NCI-H146 (cell line): ENCODE results near the gene ZBTB37.
"Not testable (repeated sequence)": the region's sequence is repeated elsewhere in the genome, so short reads cannot be mapped to it uniquely, and the experiment has no call there.

Experiments
- DNase-seq: peaks from one replicate; lab custom pipeline; 2025; lab: John Stamatoyannopoulos, UW

Gene ZBTB37

DNA sequence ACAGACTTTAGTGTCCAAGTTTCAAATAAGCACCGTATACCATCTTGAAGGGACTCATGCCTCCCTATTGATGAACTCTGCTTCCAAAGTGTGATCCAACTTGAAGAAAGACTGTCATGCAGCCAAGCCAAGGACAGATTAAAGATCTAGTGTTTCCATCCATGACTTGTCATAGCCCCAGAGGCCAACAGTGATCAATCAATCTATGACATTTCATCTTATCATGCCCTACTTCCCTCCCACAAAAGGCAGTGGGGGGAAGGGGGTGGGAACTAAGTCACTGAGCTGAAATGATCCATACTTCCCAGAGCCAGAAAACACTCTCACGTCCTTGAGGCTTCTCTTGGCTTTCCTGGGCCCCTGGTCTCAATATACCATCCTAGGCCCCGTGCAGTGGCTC, 44.9 kb downstream of the ZBTB37 start:
- no peak for DNase-seq

GRCh38 chr1:173914366-173914871, 46.2 kb downstream of the ZBTB37 start:
- DNase-seq = peak; percentile 6

- DNase-seq = no peak
These were observed 47.4 kb downstream of the ZBTB37 start for GRCh38 chr1:173915596-173915995.

DNA sequence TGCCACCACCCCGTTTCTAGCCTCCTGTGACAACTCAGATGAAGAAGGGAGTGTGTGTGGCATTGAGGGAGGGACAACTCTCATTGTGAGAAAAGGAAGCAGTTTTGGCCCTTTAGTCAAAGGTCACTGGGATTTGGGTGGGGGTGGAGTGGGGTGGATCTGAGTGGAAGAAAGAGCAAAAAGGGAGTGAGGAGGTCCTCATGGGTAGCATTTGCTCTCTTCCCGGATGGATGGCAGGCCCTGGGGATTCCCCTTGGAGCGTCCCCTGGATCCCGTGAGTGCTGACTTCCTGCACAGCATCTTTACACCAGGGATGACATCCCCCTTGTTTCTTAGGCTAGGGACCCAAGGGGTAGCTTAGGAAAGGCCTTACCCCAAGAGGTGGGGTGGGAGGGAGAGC, 48.5 kb downstream of the ZBTB37 start:
- DNase-seq = no peak

- no peak for DNase-seq
These were observed 49.0 kb downstream of the ZBTB37 start, which contains the start of gene SERPINC1 for GRCh38 chr1:173917149-173917548. Gene SERPINC1 (minus strand): TSS chr1:173917327. CDS start chr1:173917259, 68 bp downstream.

GRCh38 chr1:173917635-173918493, 49.7 kb downstream of the ZBTB37 start:
- no peak for DNase-seq

- DNase-seq = no peak
These were observed 52.7 kb downstream of the ZBTB37 start for GRCh38 chr1:173920861-173921260.

DNA sequence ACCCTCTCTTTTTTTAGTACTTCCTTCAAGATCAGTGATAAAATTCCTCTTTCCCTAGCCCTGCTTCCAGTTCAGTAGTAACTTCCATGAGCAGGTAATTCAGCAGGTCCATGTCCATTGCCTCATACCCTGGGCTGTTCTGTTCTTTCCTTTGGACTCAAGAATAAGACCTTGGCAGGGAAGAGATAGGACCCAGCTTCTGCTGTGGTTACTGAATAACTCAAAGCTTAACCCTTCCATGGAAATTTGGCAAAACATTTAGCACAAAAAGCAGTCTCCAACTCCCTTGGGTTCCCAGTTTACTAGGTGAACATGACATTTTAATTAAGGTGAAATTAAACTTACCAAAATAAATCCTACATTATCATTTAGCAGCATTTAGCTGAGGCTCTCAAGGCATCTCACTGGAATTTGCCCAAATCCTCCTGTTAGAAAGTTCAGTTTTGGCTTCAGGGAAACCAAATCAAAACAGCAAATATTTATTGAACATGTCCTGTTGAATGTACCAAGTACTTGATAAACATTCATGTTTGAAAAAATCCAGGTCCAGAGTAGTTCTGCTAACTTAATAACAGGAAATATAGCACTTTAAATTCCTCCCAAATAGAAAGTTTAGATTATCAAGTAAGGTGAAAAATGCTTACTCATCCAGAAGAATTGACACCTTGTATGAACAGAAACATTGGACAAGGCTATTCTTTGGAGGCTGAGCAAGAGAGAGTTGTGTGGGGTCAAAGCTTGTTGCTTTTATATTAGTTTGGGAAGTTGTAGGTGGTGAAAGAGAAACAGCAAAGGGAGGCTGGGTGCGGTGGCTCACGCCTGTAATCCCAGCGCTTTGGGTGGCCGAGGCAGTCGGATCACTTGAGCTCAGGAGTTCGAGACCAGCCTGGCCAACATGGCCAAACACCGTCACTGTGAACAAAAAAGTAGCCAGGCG, 57.4 kb downstream of the ZBTB37 start:
- DNase-seq = no peak

DNA sequence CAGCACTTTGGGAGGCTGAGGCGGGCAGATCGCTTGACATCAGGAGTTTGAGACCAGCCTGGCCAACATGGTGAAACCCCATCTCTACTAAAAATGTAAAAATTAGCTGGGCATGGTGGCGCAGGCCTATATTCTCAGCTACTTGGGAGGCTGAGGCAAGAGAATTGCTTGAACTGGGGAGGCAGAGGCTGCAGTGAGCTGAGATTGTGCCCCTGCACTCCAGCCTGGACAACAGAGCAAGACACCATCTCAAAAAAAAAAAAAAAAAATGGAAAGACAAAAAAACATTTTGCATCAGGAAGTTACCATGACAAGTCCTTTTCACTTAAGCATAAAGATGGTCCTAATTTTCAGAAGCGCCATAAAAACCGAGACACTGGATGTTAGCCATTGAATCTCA, 62.4 kb downstream of the ZBTB37 start:
- not testable (repeated sequence) for DNase-seq

DNA sequence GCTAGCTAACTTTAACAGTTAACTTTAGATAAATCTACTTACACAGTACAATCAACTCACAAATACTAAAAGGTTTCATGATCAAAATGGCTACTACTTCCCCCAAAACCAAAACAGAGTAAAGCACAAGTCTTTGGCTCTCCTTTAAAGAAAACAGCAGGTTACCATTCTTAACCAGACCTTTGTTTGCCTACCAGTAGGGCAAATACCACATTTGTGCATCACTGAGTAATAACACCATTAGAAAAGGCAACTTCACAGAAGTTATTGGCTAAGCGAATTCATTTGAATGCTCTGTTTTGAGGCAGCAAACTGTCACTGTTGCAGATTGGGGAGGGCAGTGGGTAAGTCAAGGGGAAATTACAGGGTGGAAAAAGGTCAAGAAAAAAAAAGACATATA, 66.3 kb downstream of the ZBTB37 start:
- no peak for DNase-seq

- DNase-seq = no peak
These were observed 68.9 kb downstream of the ZBTB37 start for GRCh38 chr1:173937062-173937461.

- DNase-seq = no peak
These were observed 78.3 kb downstream of the ZBTB37 start for GRCh38 chr1:173946380-173946921.

DNA sequence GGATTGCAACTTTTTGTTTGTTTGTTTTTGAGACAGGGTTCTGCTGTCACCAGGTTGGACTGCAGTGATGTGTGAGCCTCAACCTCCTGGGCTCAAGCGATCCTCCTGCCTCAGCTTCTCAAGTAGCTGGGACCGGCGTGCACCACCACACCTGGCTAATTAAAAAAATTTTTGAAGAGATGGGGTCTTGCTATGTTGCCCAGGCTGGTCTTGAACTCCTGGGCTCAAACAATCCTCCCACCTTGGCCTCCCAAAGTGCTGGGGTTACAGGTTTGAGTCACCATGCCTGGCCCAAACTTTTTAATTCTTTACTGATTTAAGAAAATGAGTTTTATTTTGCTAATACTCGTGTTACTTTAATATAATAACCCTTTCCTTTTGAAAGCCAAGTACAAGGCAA, 80.4 kb downstream of the ZBTB37 start:
- no peak for DNase-seq
